Parathyroid adenoma (tissue), 2 donors: ENCODE data around the gene SIGLEC11.

Experiments used
- H2AFZ ChIP-seq: fragments of 300-600 bp; sonication (generic); one replicate; pipeline ENCODE4 v1.7.0; 2017; ENCODE audit warnings: antibody characterized with exemption, mild to moderate bottlenecking
- H3K27ac ChIP-seq: fragments of 300-600 bp; sonication (generic); one replicate; pipeline ENCODE4 v1.7.0; 2017
- H3K27me3 ChIP-seq: fragments of 300-600 bp; sonication (generic); one replicate; pipeline ENCODE4 v1.7.0; 2017; ENCODE audit warnings: low read length; ENCODE audit not compliant: control insufficient read depth, insufficient read depth
- H3K36me3 ChIP-seq: fragments of 300-600 bp; sonication (generic); one replicate; pipeline ENCODE4 v1.7.0; 2017; ENCODE audit warnings: low read length; ENCODE audit not compliant: control insufficient read depth, insufficient read depth
- H3K4me1 ChIP-seq: fragments of 300-600 bp; sonication (generic); one replicate; pipeline ENCODE4 v1.7.0; 2017; ENCODE audit warnings: control low read depth
- H3K4me2 ChIP-seq: fragments of 300-600 bp; sonication (generic); one replicate; pipeline ENCODE4 v1.7.0; 2017; ENCODE audit warnings: low read length
- H3K4me3 ChIP-seq: fragments of 300-600 bp; sonication (generic); one replicate; pipeline ENCODE4 v1.7.0; 2017; ENCODE audit warnings: low read depth, low read length
- H3K79me2 ChIP-seq: fragments of 300-600 bp; sonication (generic); one replicate; pipeline ENCODE4 v1.7.0; 2017; ENCODE audit warnings: control low read depth
- H3K9ac ChIP-seq: fragments of 300-600 bp; sonication (generic); one replicate; pipeline ENCODE4 v1.7.0; 2017; ENCODE audit warnings: mild to moderate bottlenecking
- H3K9me3 ChIP-seq: fragments of 300-600 bp; sonication (generic); one replicate; pipeline ENCODE4 v1.7.0; 2017; ENCODE audit warnings: low read length; ENCODE audit not compliant: control insufficient read depth
- CTCF ChIP-seq: fragments of 300-600 bp; sonication (generic); IDR thresholded peaks from one replicate; pipeline ENCODE4 v1.7.0; 2017; ENCODE audit warnings: antibody characterized with exemption, mild to moderate bottlenecking
- donor health status: primary hyperparathyroidism.

SIGLEC11 gene

GRCh38 chr19:49938662-49939061, 22.3 kb downstream of the SIGLEC11 start:
- Histone ChIP-seq H3K36me3 (no peaks in the 10 kb centered on the region), H3K4me3 (no peak overlapping the region), H3K9ac (no peak overlapping the region), H3K9me3 (no peaks in the 10 kb centered on the region), H2AFZ (no peak overlapping the region), H3K4me2 (no peak overlapping the region), H3K4me1 (no peaks in the 10 kb centered on the region), H3K79me2 (no peaks in the 10 kb centered on the region), H3K27ac (no peak overlapping the region), H3K27me3 (no peaks in the 10 kb centered on the region)
- TF ChIP-seq CTCF = no peak

- Histone ChIP-seq H3K4me3 (no peak overlapping the region), H3K79me2 (no peaks in the 10 kb centered on the region), H2AFZ (peak overlapping the region; percentile 68), H3K4me1 (no peaks in the 10 kb centered on the region), H3K27ac (no peak overlapping the region), H3K9me3 (no peaks in the 10 kb centered on the region), H3K4me2 (peak overlapping the region; percentile 48), H3K36me3 (no peaks in the 10 kb centered on the region), H3K27me3 (no peaks in the 10 kb centered on the region), H3K9ac (no peak overlapping the region)
- peak; percentile 99 for TF ChIP-seq CTCF
These were observed 23.1 kb downstream of the SIGLEC11 start for GRCh38 chr19:49937750-49938381.

- Histone ChIP-seq H3K9ac (no peak overlapping the region), H3K4me3 (no peak overlapping the region), H3K79me2 (no peaks in the 10 kb centered on the region), H3K4me2 (no peak overlapping the region), H2AFZ (no peak overlapping the region), H3K4me1 (no peaks in the 10 kb centered on the region), H3K9me3 (no peaks in the 10 kb centered on the region), H3K27ac (no peak overlapping the region), H3K27me3 (no peaks in the 10 kb centered on the region), H3K36me3 (no peaks in the 10 kb centered on the region)
- TF ChIP-seq CTCF = no peak
These were observed 24.4 kb downstream of the SIGLEC11 start for GRCh38 chr19:49936549-49936948.

GRCh38 chr19:49933643-49934042, 27.3 kb downstream of the SIGLEC11 start:
- Histone ChIP-seq H3K4me3 (no peak overlapping the region), H3K4me2 (no peak overlapping the region), H3K36me3 (no peaks in the 10 kb centered on the region), H3K79me2 (no peaks in the 10 kb centered on the region), H3K9me3 (no peaks in the 10 kb centered on the region), H3K27me3 (no peaks in the 10 kb centered on the region), H3K9ac (no peak overlapping the region), H3K27ac (no peak overlapping the region), H3K4me1 (no peaks in the 10 kb centered on the region), H2AFZ (no peak overlapping the region)
- no peak for TF ChIP-seq CTCF

GRCh38 chr19:49932731-49933131, 28.2 kb downstream of the SIGLEC11 start:
- no peaks in the 10 kb centered on the region for H3K27me3 ChIP-seq
- H3K9ac ChIP-seq = no peak overlapping the region
- no peaks in the 10 kb centered on the region for H3K36me3 ChIP-seq
- H3K4me2 ChIP-seq = no peak overlapping the region
- H3K4me1 ChIP-seq = no peaks in the 10 kb centered on the region
- H3K27ac ChIP-seq = no peak overlapping the region
- peaks cover 6% of the 10 kb centered on the region for H3K79me2 ChIP-seq
- no peak overlapping the region for H2AFZ ChIP-seq
- no peak for TF ChIP-seq CTCF
- H3K4me3 ChIP-seq = no peak overlapping the region
- no peaks in the 10 kb centered on the region for H3K9me3 ChIP-seq
